Activated CD4-positive, alpha-beta T cell treated with anti-CD3 and anti-CD28 coated beads for 36 hours (primary cell): ENCODE measurements around the gene CCDC146. TPM values are rescaled to one million over a fixed set of nuclear protein-coding genes. Genes with fewer than 3 reads are reported as not detected.
"Not testable (repeated sequence)": the region's sequence is repeated elsewhere in the genome, so short reads cannot be mapped to it uniquely, and the experiment has no call there.

Source experiments
- ATAC-seq: fragments of 200-7000 bp; cut with Tn5 transposase; one replicate; pipeline ENCODE4 v1.10.0; 2021; ENCODE audit warnings: mild to moderate bottlenecking, moderate library complexity
- CTCF ChIA-PET: fragments of 350-600 bp; sonication (Branson Sonifier 250); formaldehyde crosslinking; loops from one replicate; lab custom pipeline; 2021; ENCODE audit warnings: antibody characterized with exemption; lab: Charles Lee
- POLR2A ChIA-PET: fragments of 350-600 bp; sonication (Branson Sonifier 250); formaldehyde crosslinking; loops from one replicate; lab custom pipeline; 2021; ENCODE audit warnings: antibody characterized with exemption, inconsistent platforms; lab: Charles Lee
- DNase-seq: peaks from one replicate; pipeline ENCODE4 v3.0.0-alpha.2; 2020
- H3K27ac Mint-ChIP-seq: one replicate; pipeline ENCODE4 v1.8.0; 2021; ENCODE audit warnings: mixed read lengths
- H3K27me3 Mint-ChIP-seq: one replicate; pipeline ENCODE4 v1.8.0; 2021; ENCODE audit warnings: mixed read lengths
- H3K36me3 Mint-ChIP-seq: one replicate; pipeline ENCODE4 v1.8.0; 2021; ENCODE audit warnings: low read depth, mixed read lengths
- H3K4me1 Mint-ChIP-seq: one replicate; pipeline ENCODE4 v1.8.0; 2021; ENCODE audit warnings: mixed read lengths
- H3K4me3 Mint-ChIP-seq: one replicate; pipeline ENCODE4 v1.8.0; 2021; ENCODE audit warnings: mild to moderate bottlenecking, moderate library complexity, mixed read lengths
- H3K9me3 Mint-ChIP-seq: one replicate; pipeline ENCODE4 v1.8.0; 2021; ENCODE audit warnings: low read depth, mixed read lengths
- intact Hi-C, 2 experiments: fragments of 100-400 bp; cut with DNase I in 1 of 2; cut with micrococcal nuclease in 1 of 2; formaldehyde crosslinking; loops; one replicate each; pipeline versions ENCODE4 v1.14.2 to v1.15.1; 2022 to 2024; cut with DNase I, micrococcal nuclease
- total RNA-seq, 2 experiments: library from RNA; stranded (reverse); gene quantifications; one replicate each; pipeline ENCODE4 v1.2.3, GENCODE V29; 2021

CCDC146 gene
- total RNA-seq, 2 experiments from 2014 or later, result 1.2 to 1.7 TPM

DNA sequence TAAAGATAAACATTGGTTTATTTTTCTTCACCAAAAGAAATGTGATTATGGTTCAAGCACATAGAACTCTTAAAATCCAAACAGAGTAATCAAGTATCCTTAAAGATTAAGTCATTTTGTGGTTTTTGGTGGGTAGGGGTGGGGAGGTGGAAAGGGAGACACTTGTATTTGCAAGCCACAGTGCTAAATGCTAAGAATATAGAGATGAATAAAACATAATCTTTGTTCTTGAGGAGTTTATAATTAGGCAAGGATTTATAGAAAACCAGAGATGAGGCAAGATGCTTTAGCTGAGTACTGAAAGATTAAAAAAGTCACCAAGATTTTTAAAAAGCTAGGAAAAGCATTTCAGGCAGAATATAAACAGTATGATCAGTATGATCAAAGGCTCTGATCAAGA, 19.7 kb upstream of the CCDC146 start:
- ATAC-seq, DNase-seq, H3K4me3 Mint-ChIP-seq, CTCF ChIA-PET, H3K4me1 Mint-ChIP-seq, POLR2A ChIA-PET, H3K36me3 Mint-ChIP-seq, H3K27ac Mint-ChIP-seq, intact Hi-C loops, H3K9me3 Mint-ChIP-seq, H3K27me3 Mint-ChIP-seq: not testable (repeated sequence)

DNA sequence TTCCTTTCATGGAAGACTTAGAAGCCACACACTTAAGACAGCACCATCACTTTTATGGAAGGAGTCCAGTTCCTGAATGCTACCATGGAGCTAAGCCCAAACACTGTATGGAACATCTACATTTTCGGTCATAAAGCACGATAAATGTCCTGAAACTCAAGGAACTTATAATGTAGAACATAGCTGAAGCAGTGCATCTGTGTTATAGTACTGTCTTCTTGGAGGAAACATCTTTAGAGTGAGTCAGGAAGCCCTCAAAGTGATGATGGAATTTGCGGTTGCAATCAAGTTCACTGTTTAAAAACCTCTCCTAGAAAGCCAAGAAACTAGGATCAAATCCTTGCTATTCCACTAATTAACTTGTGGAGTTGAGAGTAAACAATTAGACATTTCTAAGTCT, 16.5 kb upstream of the CCDC146 start:
- POLR2A ChIA-PET, ATAC-seq, intact Hi-C loops: not testable (repeated sequence)

DNA sequence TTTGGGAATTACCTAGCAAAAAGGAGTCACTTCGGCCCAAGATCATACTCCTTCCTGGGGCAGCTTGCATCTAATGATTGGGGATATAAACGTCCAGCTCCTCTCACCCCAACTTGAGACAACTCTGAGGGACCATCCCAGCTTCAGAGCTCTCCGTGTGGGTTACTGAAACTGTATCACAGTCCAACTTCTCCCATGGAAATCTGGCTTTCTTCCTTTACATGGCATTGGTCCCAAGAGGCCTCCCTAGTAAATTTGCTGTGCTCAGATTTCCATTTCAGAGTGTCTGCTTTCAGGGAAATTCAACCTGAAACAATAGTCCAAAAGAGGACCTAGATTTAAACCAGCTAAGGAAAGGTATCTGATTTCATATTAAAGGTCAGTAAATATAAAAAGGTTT, 14.8 kb upstream of the CCDC146 start:
- H3K27ac Mint-ChIP-seq, H3K36me3 Mint-ChIP-seq, ATAC-seq, H3K9me3 Mint-ChIP-seq, H3K4me1 Mint-ChIP-seq, CTCF ChIA-PET, intact Hi-C loops, H3K27me3 Mint-ChIP-seq, POLR2A ChIA-PET, H3K4me3 Mint-ChIP-seq, DNase-seq: not testable (repeated sequence)

More for the DNA sequence above, 16.5 kb upstream of the CCDC146 start:
- H3K36me3 Mint-ChIP-seq, H3K27me3 Mint-ChIP-seq, H3K4me3 Mint-ChIP-seq, DNase-seq, H3K4me1 Mint-ChIP-seq, H3K27ac Mint-ChIP-seq, H3K9me3 Mint-ChIP-seq, CTCF ChIA-PET: not testable (repeated sequence)

DNA sequence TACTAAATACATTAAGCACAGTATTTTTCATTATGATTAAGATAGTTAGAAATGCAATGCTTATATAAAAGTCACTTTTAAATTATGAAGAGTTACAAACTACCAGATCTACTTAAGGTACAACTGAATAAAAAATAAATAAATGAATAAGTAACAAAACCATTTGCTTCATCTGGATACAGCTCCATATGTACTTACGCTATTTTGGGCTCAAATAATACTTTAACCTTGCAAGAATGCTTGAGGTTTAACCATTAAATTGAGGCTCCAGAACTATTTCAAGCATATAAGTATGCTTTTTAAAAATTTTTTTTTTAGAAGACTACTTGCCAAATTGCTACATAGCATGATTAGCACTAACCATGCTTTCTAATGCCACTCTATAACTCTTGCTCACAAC, 14.1 kb upstream of the CCDC146 start:
- POLR2A ChIA-PET, H3K36me3 Mint-ChIP-seq, H3K27ac Mint-ChIP-seq, intact Hi-C loops, CTCF ChIA-PET, H3K9me3 Mint-ChIP-seq, ATAC-seq, DNase-seq, H3K4me1 Mint-ChIP-seq, H3K27me3 Mint-ChIP-seq, H3K4me3 Mint-ChIP-seq: not testable (repeated sequence)

DNA sequence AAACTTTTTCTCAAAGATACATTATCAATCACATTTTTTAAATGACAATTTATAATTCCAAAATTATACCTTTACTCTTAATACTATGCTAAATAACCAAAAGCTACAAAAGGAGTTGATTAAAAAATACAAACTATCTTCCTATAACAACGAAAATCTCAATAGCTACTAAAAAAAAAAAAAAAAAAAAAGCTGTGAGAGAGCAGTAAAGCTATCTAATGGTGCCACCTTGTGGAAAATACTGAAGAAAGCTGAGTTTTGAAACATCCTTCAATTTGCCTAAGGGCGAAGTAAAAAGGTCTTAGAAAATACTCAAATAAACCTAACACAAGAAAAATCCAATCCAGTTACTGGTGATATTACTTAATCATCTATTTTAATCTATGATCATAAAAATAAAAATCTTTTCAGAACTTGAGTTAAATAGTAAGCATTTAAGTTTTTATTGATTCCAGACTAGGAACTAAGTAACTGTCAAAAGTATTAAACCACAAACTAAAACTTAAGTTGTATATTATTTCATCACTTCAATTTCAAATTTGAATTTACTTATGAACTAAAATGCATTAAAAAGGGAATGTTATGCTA, 9.6 kb upstream of the CCDC146 start:
- intact Hi-C loops, H3K36me3 Mint-ChIP-seq, H3K9me3 Mint-ChIP-seq, H3K4me3 Mint-ChIP-seq, H3K27me3 Mint-ChIP-seq, ATAC-seq, H3K4me1 Mint-ChIP-seq, DNase-seq, POLR2A ChIA-PET, H3K27ac Mint-ChIP-seq: not testable (repeated sequence)
- CTCF ChIA-PET, result interaction anchor here (1.0 kb wide), 1 partner anchor 134 kb away, joined by 4 read pairs; no protein-coding TSS in a partner anchor

DNA sequence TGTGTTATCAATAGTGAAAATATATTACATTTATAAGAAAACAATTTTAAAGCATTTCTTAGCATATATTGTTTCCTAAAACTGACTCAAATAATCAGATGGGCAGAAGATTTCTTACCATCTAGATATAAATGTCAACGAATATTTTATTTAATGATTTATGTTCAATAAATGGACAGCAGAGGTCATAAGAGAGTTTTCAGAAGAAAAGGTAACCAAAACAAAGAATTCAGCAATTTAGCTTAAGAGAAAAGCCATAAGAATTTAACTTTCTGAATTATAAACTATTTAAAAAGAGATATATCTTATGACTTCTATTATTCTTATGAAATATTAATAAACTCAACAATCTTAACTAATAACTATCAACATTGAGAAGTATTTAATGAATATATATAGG, 3.1 kb downstream of the CCDC146 start:
- H3K27me3 Mint-ChIP-seq, intact Hi-C loops, POLR2A ChIA-PET, H3K27ac Mint-ChIP-seq, H3K36me3 Mint-ChIP-seq, H3K4me3 Mint-ChIP-seq, ATAC-seq, H3K9me3 Mint-ChIP-seq, DNase-seq: not testable (repeated sequence)
- CTCF ChIA-PET, result interaction anchor here (1.7 kb wide), 1 partner anchor 121 kb away, joined by 26 read pairs; no protein-coding TSS in a partner anchor
- peaks cover 16% of the 10 kb centered on the region for H3K4me1 Mint-ChIP-seq

DNA sequence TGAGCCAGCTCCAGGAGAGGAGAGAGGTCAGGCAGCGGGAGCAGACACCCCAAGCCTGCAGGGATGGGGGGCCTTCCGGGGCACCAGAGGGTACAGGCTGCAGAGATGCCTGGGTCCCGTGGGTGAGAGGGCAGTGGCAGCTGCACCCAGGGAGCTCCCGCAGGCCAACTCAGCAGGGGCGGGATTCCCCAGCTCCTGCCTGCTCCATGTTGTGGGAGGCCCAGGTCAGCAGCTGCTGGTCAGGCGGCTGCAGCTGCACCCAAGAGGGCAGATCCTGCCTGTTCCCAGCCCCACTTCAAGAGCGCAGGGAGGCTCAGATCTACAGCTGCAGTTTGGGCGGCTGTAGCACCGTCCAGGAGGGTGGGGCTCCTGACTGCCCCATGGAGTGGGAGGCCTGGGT, 4.6 kb downstream of the CCDC146 start:
- intact Hi-C loops, H3K27ac Mint-ChIP-seq, DNase-seq, H3K9me3 Mint-ChIP-seq, H3K27me3 Mint-ChIP-seq, ATAC-seq, H3K4me3 Mint-ChIP-seq, H3K36me3 Mint-ChIP-seq, POLR2A ChIA-PET: not testable (repeated sequence)
- H3K4me1 Mint-ChIP-seq, result peaks cover 11% of the 10 kb centered on the region
- CTCF ChIA-PET, result interaction anchor here (1.0 kb wide), 1 partner anchor 120 kb away, joined by 15 read pairs; no protein-coding TSS in a partner anchor

DNA sequence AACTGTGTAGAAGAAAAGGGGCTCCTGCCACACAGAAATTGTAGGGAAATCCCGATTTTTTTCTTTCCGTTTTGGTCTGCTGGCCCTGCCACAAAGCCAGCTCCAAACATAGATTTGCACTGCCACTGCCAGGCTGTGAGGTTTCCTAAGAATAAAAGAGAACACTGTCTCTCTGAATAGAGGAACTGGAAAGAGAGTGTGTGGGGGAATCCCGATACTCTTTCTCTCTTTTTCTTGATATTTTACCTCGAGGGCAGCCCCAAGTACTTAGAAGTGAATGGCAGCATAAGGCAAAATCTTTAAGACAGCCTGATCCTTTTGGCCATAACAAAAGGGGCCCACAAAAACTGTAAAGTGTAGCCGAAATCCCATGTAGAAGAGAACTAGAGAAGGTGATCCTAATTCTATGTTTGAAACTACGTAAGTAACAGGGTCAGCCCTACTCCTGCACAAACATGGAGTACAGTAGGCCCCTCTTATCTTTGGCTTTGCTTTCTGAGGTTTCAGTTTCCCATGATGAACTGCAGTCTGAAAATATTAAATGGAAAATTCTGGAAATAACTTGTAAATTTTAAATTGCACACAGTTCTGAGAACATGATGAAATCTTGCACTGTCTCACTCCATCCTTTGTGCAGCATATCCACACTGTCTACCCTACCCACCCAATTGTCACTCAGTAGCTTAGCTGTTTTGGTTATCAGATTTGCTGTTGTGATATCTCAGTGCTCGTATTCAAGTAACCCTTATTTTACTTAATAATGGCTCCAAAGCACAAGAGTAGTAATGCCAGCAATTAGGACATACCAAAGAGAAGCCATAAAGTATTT, 6.4 kb downstream of the CCDC146 start:
- H3K27me3 Mint-ChIP-seq, CTCF ChIA-PET, H3K4me1 Mint-ChIP-seq, DNase-seq, intact Hi-C loops, POLR2A ChIA-PET, H3K36me3 Mint-ChIP-seq, H3K9me3 Mint-ChIP-seq, H3K4me3 Mint-ChIP-seq, H3K27ac Mint-ChIP-seq: not testable (repeated sequence)
- ATAC-seq, result peak; percentile 71

DNA sequence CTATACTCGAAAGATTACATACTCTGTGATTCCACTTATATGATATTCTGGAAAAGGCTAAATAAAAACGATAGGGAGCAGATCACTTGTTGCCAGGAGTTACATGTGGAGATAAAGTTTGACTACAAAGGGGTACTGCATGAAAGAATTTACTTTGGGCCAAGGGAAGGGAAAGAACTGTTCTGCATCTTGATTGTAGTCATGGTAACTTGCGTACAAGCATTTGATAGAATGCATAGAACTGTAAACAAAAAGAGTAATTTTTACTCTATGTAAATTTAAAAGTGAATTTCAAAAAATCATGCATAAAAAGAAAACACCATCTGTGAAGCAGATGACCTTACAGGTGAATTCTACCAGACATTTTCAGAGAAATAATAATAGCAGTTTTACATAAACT, 9.4 kb downstream of the CCDC146 start:
- H3K27me3 Mint-ChIP-seq, CTCF ChIA-PET, H3K9me3 Mint-ChIP-seq, H3K4me3 Mint-ChIP-seq, H3K27ac Mint-ChIP-seq, H3K4me1 Mint-ChIP-seq, intact Hi-C loops, POLR2A ChIA-PET, H3K36me3 Mint-ChIP-seq, ATAC-seq, DNase-seq: not testable (repeated sequence)

DNA sequence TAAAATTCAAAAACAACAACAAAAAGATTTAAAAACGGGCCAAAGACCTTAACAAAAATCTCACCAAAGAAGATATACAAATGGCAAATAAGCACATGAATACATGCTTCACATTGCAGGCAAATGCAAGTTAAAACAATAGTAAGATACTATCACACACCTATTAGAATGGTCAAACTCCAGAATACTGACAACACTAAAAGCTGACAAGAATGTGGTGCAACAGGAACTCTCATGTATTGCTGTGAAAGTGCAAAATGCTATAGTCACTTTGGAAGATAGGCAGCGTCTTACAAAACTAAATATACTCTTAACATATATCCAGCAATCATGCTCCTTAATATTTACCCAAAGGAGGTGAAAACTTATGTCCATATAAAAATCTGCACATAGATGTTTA, 16.3 kb downstream of the CCDC146 start:
- H3K27ac Mint-ChIP-seq, H3K27me3 Mint-ChIP-seq, DNase-seq, CTCF ChIA-PET, POLR2A ChIA-PET, H3K9me3 Mint-ChIP-seq, intact Hi-C loops, H3K36me3 Mint-ChIP-seq, H3K4me3 Mint-ChIP-seq, H3K4me1 Mint-ChIP-seq, ATAC-seq: not testable (repeated sequence)

DNA sequence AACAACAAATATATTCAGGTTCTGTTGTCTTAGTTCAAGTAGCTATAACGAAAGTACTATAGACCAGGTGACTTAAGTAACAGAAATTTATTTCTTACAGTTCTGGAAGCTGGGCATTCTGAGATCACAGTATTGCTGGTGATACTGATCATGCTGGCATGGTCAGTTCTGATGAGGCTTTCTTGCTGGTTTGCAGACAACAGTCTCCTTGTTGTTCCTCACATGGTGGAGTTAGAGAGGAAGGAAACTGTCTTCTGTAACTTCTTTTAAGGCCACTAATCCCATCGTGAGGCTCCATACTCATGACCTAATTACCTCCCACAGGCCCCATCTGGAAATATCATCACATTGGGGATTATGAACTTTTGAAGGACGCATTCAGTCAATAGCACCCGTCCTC, 17.9 kb downstream of the CCDC146 start:
- DNase-seq, CTCF ChIA-PET, H3K27me3 Mint-ChIP-seq, H3K4me3 Mint-ChIP-seq, H3K36me3 Mint-ChIP-seq, H3K27ac Mint-ChIP-seq, intact Hi-C loops, ATAC-seq, H3K4me1 Mint-ChIP-seq, POLR2A ChIA-PET: not testable (repeated sequence)
- H3K9me3 Mint-ChIP-seq, result peaks cover 11% of the 10 kb centered on the region

DNA sequence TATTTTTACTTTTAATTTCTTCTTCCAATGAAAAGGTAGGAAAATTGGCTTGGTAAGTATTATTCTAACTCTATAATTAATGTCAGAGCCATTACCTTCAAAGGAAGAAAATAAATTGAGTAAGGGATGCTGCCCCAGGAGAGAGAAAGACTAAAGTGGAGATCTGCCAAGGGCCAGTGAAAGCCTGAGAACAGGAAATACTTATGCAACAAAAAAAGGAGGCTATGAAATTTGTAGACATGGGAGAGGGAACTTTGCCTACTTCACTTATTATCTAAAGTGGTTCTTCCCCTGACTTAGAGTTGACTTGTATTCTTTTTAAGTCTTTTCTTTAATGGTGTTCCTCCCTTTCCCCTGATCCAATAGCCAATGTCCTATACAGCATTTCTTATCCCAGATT, 29.8 kb downstream of the CCDC146 start:
- ATAC-seq, CTCF ChIA-PET, DNase-seq, H3K27me3 Mint-ChIP-seq, H3K4me3 Mint-ChIP-seq, H3K27ac Mint-ChIP-seq, intact Hi-C loops, POLR2A ChIA-PET, H3K36me3 Mint-ChIP-seq, H3K9me3 Mint-ChIP-seq: not testable (repeated sequence)
- H3K4me1 Mint-ChIP-seq, result peaks cover 10% of the 10 kb centered on the region
